HUDEP-2 (cell line): Measurements from ENCODE around the gene TNNI3.
"Not testable (repeated sequence)": the region's sequence is repeated elsewhere in the genome, so short reads cannot be mapped to it uniquely, and the experiment has no call there.

ENCODE experiments used
- DNase-seq, 76 experiments: peaks; one replicate each; lab custom pipeline; 2025; ENCODE audit not compliant: unreplicated experiment in 76 of 76; lab: John Stamatoyannopoulos, UW

TNNI3 gene

DNA sequence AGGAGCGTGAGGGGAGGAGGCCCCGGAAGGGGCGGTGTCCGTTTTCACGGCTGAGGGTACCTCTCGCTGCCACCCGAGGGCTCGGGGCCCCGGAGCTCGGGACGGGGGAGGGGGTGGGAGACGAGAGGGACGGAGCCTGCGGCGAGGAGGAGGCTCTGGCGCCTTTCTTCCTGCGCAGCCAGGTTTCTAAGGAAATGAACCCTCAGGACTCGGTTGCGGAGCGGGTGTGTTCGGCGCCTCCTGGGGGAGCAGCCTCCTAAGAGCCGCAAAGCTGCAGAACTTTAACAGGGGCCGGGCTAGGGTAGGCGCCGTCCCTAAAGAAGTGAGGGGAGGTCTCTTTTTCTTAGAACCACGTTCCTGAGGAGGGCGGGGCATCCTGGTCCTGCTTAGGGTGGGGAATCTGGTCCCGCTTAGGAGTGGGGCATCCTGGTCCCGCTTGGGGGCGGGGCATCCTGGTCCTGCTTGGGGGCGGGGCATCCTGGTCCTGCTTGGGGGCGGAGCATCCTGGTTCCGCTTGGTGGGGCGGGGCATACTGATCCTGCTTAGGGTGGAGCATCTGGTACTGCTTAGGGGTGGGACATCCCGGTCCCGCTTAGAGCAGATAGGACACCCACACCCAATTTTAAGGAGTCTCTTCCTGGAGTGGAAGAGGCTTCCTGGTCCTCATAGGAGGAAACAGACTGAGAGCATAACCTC lies 16.3 kb upstream of the TNNI3 start:
- peak in 69 of 76 experiments; percentile 35 to 94 (median 80) for DNase-seq

DNA sequence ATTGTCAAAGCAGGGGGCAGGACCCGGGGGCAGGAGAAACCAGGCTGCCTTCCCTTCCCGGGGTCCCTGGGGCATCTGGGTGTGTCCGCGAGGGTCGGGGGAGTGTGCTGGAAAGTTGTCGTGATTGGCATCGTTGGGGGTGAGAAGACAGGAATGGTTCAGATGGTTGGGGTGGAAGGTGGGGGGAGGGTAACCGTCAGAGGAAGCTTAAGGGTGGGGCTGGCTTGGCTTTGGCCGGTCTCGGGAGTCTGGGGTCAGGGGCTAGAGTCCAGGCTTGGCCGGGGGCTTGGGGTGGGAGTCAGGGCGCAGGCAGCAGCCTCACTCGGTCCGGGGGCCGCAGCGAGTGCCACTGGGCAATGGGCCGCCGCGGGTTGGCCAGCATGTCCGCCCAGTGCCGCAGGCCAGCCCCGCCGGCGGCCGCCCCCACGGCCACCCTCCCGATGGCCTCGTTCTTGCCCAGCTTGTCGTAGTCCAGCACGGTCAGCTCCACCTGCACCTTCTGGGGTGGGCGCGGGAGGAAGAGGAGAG lies 15.7 kb upstream of the TNNI3 start:
- no peak for DNase-seq

DNA sequence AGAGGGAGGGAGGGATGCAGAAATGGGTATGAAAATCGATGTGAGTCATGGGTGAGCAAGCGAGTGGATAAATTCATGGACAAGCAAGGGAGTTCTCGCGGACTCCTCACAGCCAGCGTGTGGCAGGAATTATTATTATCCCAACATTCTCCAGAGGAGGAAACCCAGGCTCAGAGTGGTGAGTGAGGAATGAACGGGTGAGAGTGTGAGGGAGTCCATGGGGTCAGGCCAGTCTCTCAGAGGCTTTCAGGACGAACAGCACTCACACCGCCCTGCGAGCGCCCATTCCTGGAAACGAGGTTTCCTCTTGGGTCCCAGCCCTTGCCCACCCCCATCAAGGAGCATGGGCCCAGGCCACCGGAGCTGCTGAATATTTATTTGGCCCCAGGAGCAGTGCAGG lies 15.2 kb upstream of the TNNI3 start:
- DNase-seq, result no peak

- not testable (repeated sequence) for DNase-seq
Observed at GRCh38 chr19:55172318-55172717, 14.8 kb upstream of the TNNI3 start.

DNA sequence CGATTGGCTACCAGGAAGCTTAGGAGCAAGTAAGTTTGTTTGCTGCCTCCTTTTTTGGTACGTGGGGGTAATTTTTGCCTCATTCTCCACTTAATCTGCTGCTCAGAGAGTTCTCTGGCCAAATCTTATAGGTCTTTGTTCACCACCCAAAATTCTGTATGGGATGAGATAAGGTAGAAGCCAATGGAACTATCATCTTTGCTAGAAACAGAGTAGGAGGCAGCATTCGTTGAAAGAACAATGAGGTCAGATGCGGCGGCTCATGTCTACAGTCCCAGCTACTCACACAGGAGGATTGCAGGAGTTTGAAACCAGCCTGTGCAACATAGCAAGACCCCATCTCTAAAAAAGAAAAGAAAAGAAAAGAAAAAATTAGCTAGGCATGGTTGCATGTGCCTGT lies 13.9 kb upstream of the TNNI3 start:
- peak in 37 of 76 experiments; percentile 16 to 84 (median 49) for DNase-seq

- DNase-seq, result no peak
Observed at GRCh38 chr19:55169136-55169535, 11.6 kb upstream of the TNNI3 start.

DNA sequence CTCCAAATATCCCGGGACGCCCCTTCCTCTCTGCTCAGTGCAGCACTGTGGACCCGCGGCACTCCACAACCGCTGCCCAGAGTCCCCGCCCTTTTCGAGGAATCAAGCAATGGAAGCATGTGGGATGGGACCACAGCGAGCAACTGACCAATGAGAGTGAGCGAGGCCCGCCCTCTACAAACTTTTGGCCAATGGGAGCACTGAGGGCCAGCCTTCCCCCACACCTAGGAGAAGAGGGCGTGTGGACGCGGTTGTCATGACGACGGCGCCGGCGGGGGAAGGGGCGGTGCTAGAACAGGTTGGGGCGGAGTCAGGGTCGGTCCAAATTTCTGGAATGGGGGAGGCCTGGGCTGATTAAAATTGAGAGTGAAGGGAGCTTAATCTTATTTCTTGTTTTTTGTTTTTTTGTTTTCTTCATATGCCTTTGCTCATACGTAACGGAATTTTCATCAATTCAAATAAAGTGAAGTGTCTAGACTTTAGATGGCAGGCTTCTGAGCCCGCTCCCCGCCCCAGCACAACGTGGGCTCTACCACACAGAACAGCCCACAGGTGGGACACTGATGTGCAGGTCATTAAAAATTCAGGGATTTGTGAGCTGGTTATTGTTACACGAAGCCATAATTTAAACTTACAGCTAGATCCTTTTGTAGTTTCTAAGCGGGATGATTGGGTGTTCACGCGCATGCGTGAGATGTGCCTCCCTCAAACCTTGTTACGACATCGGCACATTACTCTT lies 9.2 kb upstream of the TNNI3 start, which contains the start of gene DNAAF3:
Gene DNAAF3 (minus strand): TSS at position 84 of the 739 bp plus-strand sequence. CDS start 200 bp downstream, outside the sequence.
- DNase-seq, result peak in 75 of 76 experiments; percentile 78 to 100 (median 99)

DNA sequence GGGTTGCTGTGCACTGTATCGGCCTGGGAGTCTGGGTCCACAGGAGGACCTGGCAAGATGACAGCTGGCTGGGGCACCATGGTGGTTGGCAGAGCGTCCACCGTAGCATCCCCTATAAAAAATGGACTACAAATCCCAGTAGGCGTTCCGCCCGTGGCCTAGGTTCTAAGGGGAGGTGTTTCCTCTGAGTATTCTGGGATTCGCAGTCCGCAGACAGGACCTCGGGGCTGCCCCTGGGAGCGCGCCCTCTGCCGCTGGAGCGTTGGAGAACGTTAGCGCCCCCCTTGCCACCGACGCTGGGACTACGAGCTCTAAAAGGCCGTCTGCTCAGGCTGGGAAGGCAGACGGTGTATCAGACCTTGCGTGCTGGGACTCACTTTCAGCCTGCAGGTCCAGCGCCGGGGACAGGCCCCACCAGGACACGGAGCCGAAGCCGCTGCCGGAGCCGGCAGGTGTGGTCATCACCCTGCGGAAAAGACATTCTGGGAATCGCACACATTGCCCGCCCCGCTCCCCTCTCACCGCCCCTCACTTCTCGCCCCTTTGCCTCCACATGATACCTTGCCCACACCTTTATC lies 8.5 kb upstream of the TNNI3 start:
- peak in 71 of 76 experiments; percentile 33 to 91 (median 76) for DNase-seq

- DNase-seq, result no peak
Observed at GRCh38 chr19:55161571-55162322, 4.2 kb upstream of the TNNI3 start.

DNA sequence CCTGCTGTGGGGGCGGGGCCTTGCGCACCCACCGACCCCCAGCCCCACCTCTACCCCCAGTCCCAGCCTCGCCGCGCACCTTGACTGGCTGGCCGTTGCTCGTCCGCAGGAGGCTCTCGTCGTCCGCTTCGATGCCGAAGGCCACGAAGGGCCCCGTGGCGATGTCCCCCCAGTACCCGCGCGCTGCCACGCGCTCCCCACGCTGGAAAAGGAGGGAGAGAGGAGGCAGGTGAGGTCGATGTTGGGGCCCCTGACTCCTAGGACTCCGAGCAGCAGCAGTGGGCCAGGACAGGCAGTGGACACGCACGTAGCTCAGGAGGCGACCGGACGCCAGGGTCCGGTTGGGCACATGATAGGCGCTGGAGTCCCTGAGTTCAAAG lies 3.4 kb upstream of the TNNI3 start:
- no peak for DNase-seq

DNA sequence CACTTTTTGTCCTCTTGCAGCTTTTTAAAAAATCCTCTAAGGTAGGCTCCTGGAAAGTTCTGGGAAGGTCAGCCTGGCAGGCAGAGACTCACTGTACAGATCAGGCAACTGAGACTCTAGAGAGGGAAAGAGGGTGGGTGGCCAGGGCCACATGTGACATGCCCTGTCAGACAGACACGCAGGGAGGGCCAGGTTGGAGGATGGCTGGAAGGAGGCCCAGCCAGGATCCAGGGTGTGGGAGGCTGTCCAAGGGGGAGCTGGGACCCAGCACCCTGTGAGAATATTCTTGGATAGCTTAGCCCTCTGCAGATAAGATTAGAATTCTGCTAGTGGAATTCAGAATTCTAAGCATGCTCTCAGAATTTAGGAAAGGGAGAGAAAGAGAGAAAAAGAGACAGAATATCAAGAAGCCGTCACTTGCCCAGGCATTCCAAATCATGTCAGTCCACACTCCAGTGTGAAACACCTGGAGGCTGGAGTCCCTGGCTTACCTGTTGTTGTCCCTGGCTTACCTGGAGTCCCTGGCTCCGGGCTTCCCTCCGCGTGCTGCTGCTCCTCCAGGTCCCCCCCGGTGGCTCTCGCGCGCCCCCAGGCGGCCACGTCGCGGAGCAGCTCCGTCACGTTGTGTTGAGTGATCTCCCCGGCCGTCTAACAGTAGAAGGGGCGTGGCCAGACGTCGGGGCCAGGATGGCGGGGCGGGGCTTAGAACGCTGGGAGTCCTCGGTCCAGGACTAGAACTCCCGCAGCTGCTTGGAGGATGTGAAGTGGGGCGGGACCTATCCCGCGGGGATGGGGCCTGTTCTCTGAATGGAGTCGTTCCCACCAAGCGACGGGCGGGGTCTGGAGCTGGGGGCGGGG lies 2.8 kb upstream of the TNNI3 start:
- DNase-seq, result peak in 75 of 76 experiments; percentile 61 to 99 (median 95)

GRCh38 chr19:55158848-55159749 lies 1.6 kb upstream of the TNNI3 start:
- peak in 75 of 76 experiments; percentile 60 to 99 (median 97) for DNase-seq

- DNase-seq, result no peak
Observed at GRCh38 chr19:55158423-55158822, 891 bp upstream of the TNNI3 start.

GRCh38 chr19:55156202-55157063 lies 1.1 kb downstream of the TNNI3 start:
- DNase-seq, result peak in 59 of 76 experiments; percentile 18 to 87 (median 64)

DNA sequence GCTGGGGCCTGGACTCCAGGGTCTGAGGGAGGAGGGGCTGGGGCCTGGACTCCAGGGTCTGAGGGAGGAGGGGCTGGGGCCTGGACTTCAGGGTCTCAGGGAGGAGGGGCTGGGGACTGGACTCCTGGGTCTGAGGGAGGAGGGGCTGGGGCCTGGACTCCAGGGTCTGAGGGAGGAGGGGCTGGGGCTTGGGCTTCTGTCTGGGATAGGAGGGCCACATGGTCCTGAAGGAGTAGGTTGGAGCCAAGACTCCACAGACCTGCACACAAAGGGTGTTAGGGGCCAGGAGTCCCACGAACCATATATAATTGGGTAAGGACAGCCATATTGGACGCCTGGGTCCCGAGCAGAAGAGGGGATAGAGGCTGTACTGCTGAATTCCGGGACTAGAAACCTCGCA lies 1.7 kb downstream of the TNNI3 start:
- DNase-seq, result not testable (repeated sequence)

DNA sequence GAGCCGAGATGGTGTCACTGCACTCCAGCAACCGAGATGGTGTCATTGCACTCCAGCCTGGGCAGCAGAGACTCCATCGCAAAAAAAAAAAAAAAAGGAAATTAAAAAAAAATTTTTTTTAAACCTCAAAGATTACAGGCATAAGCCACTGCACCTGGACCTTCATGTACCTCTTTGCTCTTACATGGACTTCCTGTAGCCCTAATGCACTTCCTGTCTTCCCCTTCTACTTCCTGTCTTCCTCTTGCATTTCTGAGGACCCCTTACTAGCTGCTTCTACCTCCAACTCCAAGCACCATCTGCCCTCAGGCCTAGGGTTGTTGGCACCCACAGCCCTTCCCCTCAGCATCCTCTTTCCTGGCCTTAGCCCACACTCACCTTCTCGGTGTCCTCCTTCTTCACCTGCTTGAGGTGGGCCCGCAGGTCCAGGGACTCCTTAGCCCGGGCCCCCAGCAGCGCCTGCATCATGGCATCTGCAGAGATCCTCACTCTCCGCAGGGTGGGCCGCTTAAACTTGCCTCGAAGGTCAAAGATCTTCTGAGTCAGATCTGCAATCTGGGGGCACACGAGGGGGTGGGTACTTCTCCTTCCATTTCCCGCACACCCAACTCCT lies 3.8 kb downstream of the TNNI3 start:
- DNase-seq, result no peak

GRCh38 chr19:55152017-55152416 lies 5.5 kb downstream of the TNNI3 start:
- peak in 8 of 76 experiments; percentile 20 to 41 (median 30) for DNase-seq
